Liver (tissue), 3 donors: ENCODE results near the gene DSTN.

Source experiments
- CTCF ChIP-seq: fragments of 150-350 bp; IDR thresholded peaks from 2 replicates; pipeline ENCODE4 v1.5.1; 2017; ENCODE audit warnings: improper control_type of control experiment, low read depth, low read length; ENCODE audit not compliant: missing input control
- EGR1 ChIP-seq, 2 donors: IDR thresholded peaks; 2 replicates each; pipeline ENCODE4 v1.6.1; 2016 to 2018; ENCODE audit warnings: antibody characterized with exemption in 2 of 2, low read depth in 2 of 2
- GABPA ChIP-seq, 2 donors: IDR thresholded peaks in 1 of 2; conservative IDR thresholded peaks in 1 of 2; 2 replicates each; pipeline ENCODE4 v1.6.1; 2016; ENCODE audit warnings: antibody characterized with exemption in 2 of 2, mild to moderate bottlenecking in 1 of 2, moderate library complexity in 1 of 2
- MAX ChIP-seq: IDR thresholded peaks from 2 replicates; pipeline ENCODE4 v1.6.1; 2016; ENCODE audit warnings: antibody characterized with exemption
- NR2F2 ChIP-seq: IDR thresholded peaks from 2 replicates; pipeline ENCODE4 v1.6.1; 2016; ENCODE audit warnings: antibody characterized with exemption
- RAD21 ChIP-seq, 2 donors: IDR thresholded peaks; 2 replicates each; pipeline ENCODE4 v1.6.1; 2016; ENCODE audit warnings: antibody characterized with exemption in 2 of 2, mild to moderate bottlenecking in 2 of 2
- RXRA ChIP-seq, 2 donors: IDR thresholded peaks; 2 replicates each; pipeline ENCODE4 v1.6.1; 2017 to 2018; ENCODE audit warnings: antibody characterized with exemption in 2 of 2, mild to moderate bottlenecking in 1 of 2
- TAF1 ChIP-seq: conservative IDR thresholded peaks from 2 replicates; pipeline ENCODE4 v1.6.1; 2016; ENCODE audit warnings: antibody characterized with exemption, mild to moderate bottlenecking
- TF ChIP-seq, protein P1 (sequence below): IDR thresholded peaks from 2 replicates; pipeline ENCODE4 v1.6.1; 2016; ENCODE audit warnings: antibody characterized with exemption
- TF ChIP-seq, protein P2 (sequence below): IDR thresholded peaks from 2 replicates; pipeline ENCODE4 v1.6.1; 2016; ENCODE audit warnings: antibody characterized with exemption, mild to moderate bottlenecking
- donor health status: healthy.
- donor health status: healthy.

DNA sequence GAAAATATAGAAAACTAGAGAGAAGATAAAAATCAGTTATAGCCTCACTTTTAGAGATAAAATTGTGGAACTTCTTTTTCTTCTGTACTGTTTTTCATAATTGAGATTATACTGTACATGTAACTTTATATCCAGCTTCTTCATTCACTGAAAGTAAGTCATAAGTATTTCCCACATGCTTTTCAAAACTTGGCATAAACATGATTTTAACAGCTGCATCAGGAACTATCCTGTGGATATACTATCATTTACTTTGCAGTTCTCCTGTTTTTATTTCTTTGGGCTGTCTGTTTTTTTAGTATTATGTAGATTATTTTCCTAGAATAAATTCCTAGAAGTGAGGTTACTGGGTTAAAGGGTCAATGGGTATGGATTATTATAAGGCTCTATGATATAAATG lies 14.8 kb downstream of the DSTN start:
- TF ChIP-seq TAF1 (no peak), CTCF (no peak), NR2F2 (no peak), MAX (no peak), RAD21 (IDR thresholded peaks at IDR 0.05) (no peak), EGR1 (IDR thresholded peaks at IDR 0.05; ENCODE audit: low read depth in 2 of 2) (no peak), GABPA (IDR thresholded peaks at IDR 0.05 in 1 of 2, conservative IDR thresholded peaks at IDR 0.05 in 1 of 2) (no peak), RXRA (IDR thresholded peaks at IDR 0.05) (no peak)
- TF ChIP-seq, protein P1, sequence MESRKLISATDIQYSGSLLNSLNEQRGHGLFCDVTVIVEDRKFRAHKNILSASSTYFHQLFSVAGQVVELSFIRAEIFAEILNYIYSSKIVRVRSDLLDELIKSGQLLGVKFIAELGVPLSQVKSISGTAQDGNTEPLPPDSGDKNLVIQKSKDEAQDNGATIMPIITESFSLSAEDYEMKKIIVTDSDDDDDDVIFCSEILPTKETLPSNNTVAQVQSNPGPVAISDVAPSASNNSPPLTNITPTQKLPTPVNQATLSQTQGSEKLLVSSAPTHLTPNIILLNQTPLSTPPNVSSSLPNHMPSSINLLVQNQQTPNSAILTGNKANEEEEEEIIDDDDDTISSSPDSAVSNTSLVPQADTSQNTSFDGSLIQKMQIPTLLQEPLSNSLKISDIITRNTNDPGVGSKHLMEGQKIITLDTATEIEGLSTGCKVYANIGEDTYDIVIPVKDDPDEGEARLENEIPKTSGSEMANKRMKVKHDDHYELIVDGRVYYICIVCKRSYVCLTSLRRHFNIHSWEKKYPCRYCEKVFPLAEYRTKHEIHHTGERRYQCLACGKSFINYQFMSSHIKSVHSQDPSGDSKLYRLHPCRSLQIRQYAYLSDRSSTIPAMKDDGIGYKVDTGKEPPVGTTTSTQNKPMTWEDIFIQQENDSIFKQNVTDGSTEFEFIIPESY: no peak
- TF ChIP-seq, protein P2, sequence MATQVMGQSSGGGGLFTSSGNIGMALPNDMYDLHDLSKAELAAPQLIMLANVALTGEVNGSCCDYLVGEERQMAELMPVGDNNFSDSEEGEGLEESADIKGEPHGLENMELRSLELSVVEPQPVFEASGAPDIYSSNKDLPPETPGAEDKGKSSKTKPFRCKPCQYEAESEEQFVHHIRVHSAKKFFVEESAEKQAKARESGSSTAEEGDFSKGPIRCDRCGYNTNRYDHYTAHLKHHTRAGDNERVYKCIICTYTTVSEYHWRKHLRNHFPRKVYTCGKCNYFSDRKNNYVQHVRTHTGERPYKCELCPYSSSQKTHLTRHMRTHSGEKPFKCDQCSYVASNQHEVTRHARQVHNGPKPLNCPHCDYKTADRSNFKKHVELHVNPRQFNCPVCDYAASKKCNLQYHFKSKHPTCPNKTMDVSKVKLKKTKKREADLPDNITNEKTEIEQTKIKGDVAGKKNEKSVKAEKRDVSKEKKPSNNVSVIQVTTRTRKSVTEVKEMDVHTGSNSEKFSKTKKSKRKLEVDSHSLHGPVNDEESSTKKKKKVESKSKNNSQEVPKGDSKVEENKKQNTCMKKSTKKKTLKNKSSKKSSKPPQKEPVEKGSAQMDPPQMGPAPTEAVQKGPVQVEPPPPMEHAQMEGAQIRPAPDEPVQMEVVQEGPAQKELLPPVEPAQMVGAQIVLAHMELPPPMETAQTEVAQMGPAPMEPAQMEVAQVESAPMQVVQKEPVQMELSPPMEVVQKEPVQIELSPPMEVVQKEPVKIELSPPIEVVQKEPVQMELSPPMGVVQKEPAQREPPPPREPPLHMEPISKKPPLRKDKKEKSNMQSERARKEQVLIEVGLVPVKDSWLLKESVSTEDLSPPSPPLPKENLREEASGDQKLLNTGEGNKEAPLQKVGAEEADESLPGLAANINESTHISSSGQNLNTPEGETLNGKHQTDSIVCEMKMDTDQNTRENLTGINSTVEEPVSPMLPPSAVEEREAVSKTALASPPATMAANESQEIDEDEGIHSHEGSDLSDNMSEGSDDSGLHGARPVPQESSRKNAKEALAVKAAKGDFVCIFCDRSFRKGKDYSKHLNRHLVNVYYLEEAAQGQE: no peak
